Right lung (tissue), 10 donors: ENCODE data around the gene FAM237A. TPM values are rescaled to one million over a fixed set of nuclear protein-coding genes. Genes with fewer than 3 reads are reported as not detected.

Source experiments
- DNase-seq, 2 donors: peaks; one replicate each; pipeline ENCODE4 v3.0.0-alpha.2; 2013
- long read RNA-seq, 8 donors: transcript quantifications; one replicate each; lab custom pipeline, GENCODE V29; 2026
- polyA plus RNA-seq, 5 donors: library from polyadenylated mRNA; unstranded; fragments of 120-200 nt; gene quantifications; one replicate each; pipeline versions ENCODE4 v1.2.1 to v1.2.3, GENCODE V29; 2013; ENCODE audit warnings: inconsistent platforms in 1 of 5, low replicate concordance in 1 of 5; ENCODE audit not compliant: insufficient read length in 5 of 5, insufficient read depth in 1 of 5

FAM237A gene
- polyA plus RNA-seq, result not detected
- long read RNA-seq, donor 1, result 0 reads
- long read RNA-seq, donor 2, result 0 reads
- long read RNA-seq, donor 3, result 0 reads
- long read RNA-seq, donor 4, result 0 reads
- long read RNA-seq, donor 5, result 0 reads
- long read RNA-seq, donor 6, result 0 reads
- long read RNA-seq, donor 7, result 0 reads
- long read RNA-seq, donor 8, result 0 reads

GRCh38 chr2:206642075-206643025 lies at the start of gene FAM237A:
FAM237A (plus strand) TSS chr2:206642487; CDS start chr2:206644237, 1,750 bp downstream.
- peak; percentile 54 to 58 for DNase-seq

- DNase-seq, result no peak
These were observed 44.5 kb upstream of the FAM237A start for GRCh38 chr2:206597717-206598218.

GRCh38 chr2:206603243-206603642 lies 39.0 kb upstream of the FAM237A start:
- no peak for DNase-seq

- no peak for DNase-seq
These were observed 31.8 kb upstream of the FAM237A start for GRCh38 chr2:206610451-206610850.

- no peak for DNase-seq
These were observed 31.1 kb upstream of the FAM237A start for GRCh38 chr2:206611191-206611590.

GRCh38 chr2:206611736-206612135 lies 30.6 kb upstream of the FAM237A start:
- DNase-seq, result no peak

GRCh38 chr2:206614811-206615210 lies 27.5 kb upstream of the FAM237A start:
- DNase-seq, result no peak

GRCh38 chr2:206615417-206616089 lies 26.7 kb upstream of the FAM237A start:
- no peak for DNase-seq

GRCh38 chr2:206616151-206616550 lies 26.1 kb upstream of the FAM237A start:
- no peak for DNase-seq

- no peak for DNase-seq
These were observed 23.3 kb upstream of the FAM237A start for GRCh38 chr2:206619011-206619410.

GRCh38 chr2:206626108-206626507 lies 16.2 kb upstream of the FAM237A start:
- no peak for DNase-seq

- DNase-seq, result no peak
These were observed 14.7 kb upstream of the FAM237A start for GRCh38 chr2:206627632-206628031.

GRCh38 chr2:206631340-206631739 lies 10.9 kb upstream of the FAM237A start:
- DNase-seq, result no peak

GRCh38 chr2:206635015-206635414 lies 7.3 kb upstream of the FAM237A start:
- DNase-seq, result no peak

GRCh38 chr2:206639636-206640035 lies 2.7 kb upstream of the FAM237A start:
- DNase-seq, result no peak

GRCh38 chr2:206641226-206641625 lies 1.1 kb upstream of the FAM237A start:
- no peak for DNase-seq

GRCh38 chr2:206647985-206648384 lies 5.7 kb downstream of the FAM237A start:
- no peak for DNase-seq

GRCh38 chr2:206657087-206657486 lies 14.8 kb downstream of the FAM237A start:
- DNase-seq, result no peak

GRCh38 chr2:206665251-206665650 lies 23.0 kb downstream of the FAM237A start:
- DNase-seq, result no peak

GRCh38 chr2:206670531-206671319 lies 28.4 kb downstream of the FAM237A start:
- DNase-seq, result no peak

GRCh38 chr2:206683546-206683945 lies 41.3 kb downstream of the FAM237A start:
- DNase-seq, result no peak
